HG02884 (cell line): ENCODE results near the gene MCCD1.
A peak's percentile ranks its signal among the peaks of the same experiment; 100 is the strongest.

Experiments
- ATAC-seq: cut with Tn5 transposase; IDR thresholded peaks from one replicate; pipeline ENCODE4 v1.9.1; 2021; ENCODE audit warnings: mild to moderate bottlenecking, moderate library complexity; ENCODE audit not compliant: unreplicated experiment

MCCD1 gene

GRCh38 chr6:31568537-31568961 is 39.8 kb downstream of the MCCD1 start:
- peak; percentile 74 for ATAC-seq

DNA sequence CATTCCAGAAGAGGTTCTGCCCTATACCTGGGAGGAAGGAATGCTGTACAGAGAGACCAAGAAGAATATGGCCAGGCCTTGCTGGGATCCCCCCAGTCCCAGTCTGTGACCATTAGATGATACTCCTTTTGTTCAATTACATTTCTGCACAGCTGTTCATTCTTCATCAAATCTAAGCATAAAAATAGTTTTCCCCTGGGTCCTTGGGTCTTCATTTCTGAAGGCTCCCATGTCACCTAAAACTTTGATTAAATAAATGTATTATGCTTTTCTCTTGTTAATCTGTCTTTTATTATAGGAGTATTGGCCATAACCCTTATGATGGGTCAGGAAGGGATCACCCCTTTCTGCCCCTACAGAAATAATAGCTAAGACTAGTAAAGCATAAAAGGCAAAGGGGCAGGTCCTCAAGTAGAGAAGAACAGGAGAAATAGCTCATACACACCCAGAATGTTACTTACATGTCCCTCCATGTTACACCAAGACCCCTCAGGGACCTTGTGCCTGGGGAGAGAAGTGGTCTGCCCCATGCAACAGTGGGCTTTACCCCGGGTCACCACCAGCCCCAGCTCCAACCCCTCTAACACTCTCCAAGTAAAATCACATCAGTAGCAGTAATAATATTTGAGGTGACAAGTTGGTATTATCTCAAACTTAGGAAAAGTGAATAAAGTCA is 41.2 kb downstream of the MCCD1 start:
- ATAC-seq = no peak

GRCh38 chr6:31572041-31572911 is 43.5 kb downstream of the MCCD1 start, which contains the start of gene LTA:
Gene LTA (plus strand): TSS chr6:31572289. CDS start chr6:31572743, 454 bp downstream.
- ATAC-seq = no peak

- no peak for ATAC-seq
Measured at GRCh38 chr6:31573239-31574105, 44.7 kb downstream of the MCCD1 start.

GRCh38 chr6:31574106-31575061 is 45.6 kb downstream of the MCCD1 start:
- ATAC-seq = no peak

- no peak for ATAC-seq
Measured at GRCh38 chr6:31575335-31575901, 46.7 kb downstream of the MCCD1 start, which contains the start of gene TNF. Gene TNF (plus strand): TSS chr6:31575565. CDS start chr6:31575742, 177 bp downstream.

DNA sequence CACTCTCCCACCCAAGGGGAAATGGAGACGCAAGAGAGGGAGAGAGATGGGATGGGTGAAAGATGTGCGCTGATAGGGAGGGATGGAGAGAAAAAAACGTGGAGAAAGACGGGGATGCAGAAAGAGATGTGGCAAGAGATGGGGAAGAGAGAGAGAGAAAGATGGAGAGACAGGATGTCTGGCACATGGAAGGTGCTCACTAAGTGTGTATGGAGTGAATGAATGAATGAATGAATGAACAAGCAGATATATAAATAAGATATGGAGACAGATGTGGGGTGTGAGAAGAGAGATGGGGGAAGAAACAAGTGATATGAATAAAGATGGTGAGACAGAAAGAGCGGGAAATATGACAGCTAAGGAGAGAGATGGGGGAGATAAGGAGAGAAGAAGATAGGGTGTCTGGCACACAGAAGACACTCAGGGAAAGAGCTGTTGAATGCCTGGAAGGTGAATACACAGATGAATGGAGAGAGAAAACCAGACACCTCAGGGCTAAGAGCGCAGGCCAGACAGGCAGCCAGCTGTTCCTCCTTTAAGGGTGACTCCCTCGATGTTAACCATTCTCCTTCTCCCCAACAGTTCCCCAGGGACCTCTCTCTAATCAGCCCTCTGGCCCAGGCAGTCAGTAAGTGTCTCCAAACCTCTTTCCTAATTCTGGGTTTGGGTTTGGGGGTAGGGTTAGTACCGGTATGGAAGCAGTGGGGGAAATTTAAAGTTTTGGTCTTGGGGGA is 47.4 kb downstream of the MCCD1 start:
- no peak for ATAC-seq

GRCh38 chr6:31576897-31577578 is 48.3 kb downstream of the MCCD1 start:
- no peak for ATAC-seq

DNA sequence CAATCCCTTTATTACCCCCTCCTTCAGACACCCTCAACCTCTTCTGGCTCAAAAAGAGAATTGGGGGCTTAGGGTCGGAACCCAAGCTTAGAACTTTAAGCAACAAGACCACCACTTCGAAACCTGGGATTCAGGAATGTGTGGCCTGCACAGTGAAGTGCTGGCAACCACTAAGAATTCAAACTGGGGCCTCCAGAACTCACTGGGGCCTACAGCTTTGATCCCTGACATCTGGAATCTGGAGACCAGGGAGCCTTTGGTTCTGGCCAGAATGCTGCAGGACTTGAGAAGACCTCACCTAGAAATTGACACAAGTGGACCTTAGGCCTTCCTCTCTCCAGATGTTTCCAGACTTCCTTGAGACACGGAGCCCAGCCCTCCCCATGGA is 48.8 kb downstream of the MCCD1 start:
- no peak for ATAC-seq

- ATAC-seq = no peak
Measured at GRCh38 chr6:31578184-31579118, 49.7 kb downstream of the MCCD1 start.

- ATAC-seq = no peak
Measured at GRCh38 chr6:31579119-31579505, 50.4 kb downstream of the MCCD1 start.
